H1 (cell line): ENCODE data around the gene RARA. TPM values are rescaled to one million over a fixed set of nuclear protein-coding genes. Genes with fewer than 3 reads are reported as not detected.

Experiments used
- CTCF ChIA-PET: fragments of 300-600 bp; sonication (Branson Sonifier 250); formaldehyde crosslinking; loops from one replicate; lab custom pipeline; 2021; ENCODE audit not compliant: partially characterized antibody; lab: Charles Lee
- POLR2A ChIA-PET: fragments of 300-600 bp; sonication (Branson Sonifier 250); formaldehyde crosslinking; loops from one replicate; lab custom pipeline; 2021; ENCODE audit warnings: inconsistent platforms; ENCODE audit not compliant: partially characterized antibody; lab: Charles Lee
- DNase-seq, 2 experiments: peaks; one replicate each; pipeline versions ENCODE4 v3.0.0 to v3.0.0-alpha.2; 2010 to 2022; ENCODE audit warnings: low spot score in 2 of 2, low read depth in 1 of 2, mixed read lengths in 1 of 2
- FAIRE-seq: peaks from 2 replicates; lab custom pipeline; 2011; peaks lifted over from hg19 to GRCh38; lab: Jason Lieb, UNC
- H2AFZ ChIP-seq: 2 replicates; pipeline ENCODE4 v1.8.1; 2012; ENCODE audit warnings: low read length, inconsistent platforms
- H2AK5ac ChIP-seq: 2 replicates; pipeline ENCODE4 v1.6.1; 2013; ENCODE audit warnings: low read depth, low read length
- H2BK120ac ChIP-seq: replicated peaks from 2 replicates; pipeline ENCODE3; 2013; ENCODE audit warnings: low read depth, low read length, inconsistent platforms
- H2BK12ac ChIP-seq: 2 replicates; pipeline ENCODE4 v1.6.1; 2013; ENCODE audit warnings: low read depth, low read length
- H2BK15ac ChIP-seq: 2 replicates; pipeline ENCODE4 v1.6.1; 2013; ENCODE audit warnings: low read length
- H2BK20ac ChIP-seq: 2 replicates; pipeline ENCODE4 v1.6.1; 2013; ENCODE audit warnings: low read length
- H2BK5ac ChIP-seq: 2 replicates; pipeline ENCODE4 v1.6.1; 2013; ENCODE audit warnings: low read depth, low read length
- H3K14ac ChIP-seq: 2 replicates; pipeline ENCODE4 v1.6.1; 2013; ENCODE audit warnings: inconsistent platforms; ENCODE audit not compliant: insufficient read length
- H3K18ac ChIP-seq: 2 replicates; pipeline ENCODE4 v1.6.1; 2013; ENCODE audit warnings: low read length; ENCODE audit errors: extremely low read depth
- H3K23ac ChIP-seq: 2 replicates; pipeline ENCODE4 v1.6.1; 2013; ENCODE audit warnings: inconsistent platforms; ENCODE audit not compliant: insufficient read length
- H3K23me2 ChIP-seq: 2 replicates; pipeline ENCODE4 v1.6.1; 2013; ENCODE audit warnings: low read depth, low read length
- H3K27ac ChIP-seq: 2 replicates; pipeline ENCODE4 v1.6.1; 2011; ENCODE audit warnings: low read depth, low read length, inconsistent platforms
- H3K27me3 ChIP-seq, 4 experiments: replicated peaks in 1 of 4; 1 replicate in 1 of 4; 2 replicates in 3 of 4; pipeline versions ENCODE4 v1.6.1 to v1.8.1; 2011 to 2013; ENCODE audit warnings: low read length in 3 of 4, mild to moderate bottlenecking in 3 of 4, inconsistent platforms in 2 of 4, mixed read lengths in 2 of 4, moderate library complexity in 1 of 4; ENCODE audit not compliant: control insufficient read depth in 3 of 4, insufficient read depth in 3 of 4; ENCODE audit errors: extremely low read depth in 1 of 4
- H3K36me3 ChIP-seq, 4 experiments: 2 replicates each; pipeline versions ENCODE4 v1.6.1 to v1.8.1; 2011 to 2013; ENCODE audit warnings: mild to moderate bottlenecking in 4 of 4, low read length in 3 of 4, moderate library complexity in 2 of 4, control low read depth in 1 of 4, inconsistent platforms in 1 of 4; ENCODE audit not compliant: insufficient read depth in 4 of 4, control insufficient read depth in 2 of 4
- H3K4ac ChIP-seq: replicated peaks from 2 replicates; pipeline ENCODE3; 2013; ENCODE audit warnings: low read length, low read depth, mixed read lengths, inconsistent platforms; ENCODE audit not compliant: insufficient read length
- H3K4me1 ChIP-seq, 4 experiments: replicated peaks in 1 of 4; 1 replicate in 1 of 4; 2 replicates in 3 of 4; pipeline versions ENCODE4 v1.6.1 to v1.8.1; 2011 to 2013; ENCODE audit warnings: low read length in 3 of 4, inconsistent platforms in 2 of 4, mixed read lengths in 1 of 4; ENCODE audit not compliant: insufficient read depth in 4 of 4, control insufficient read depth in 3 of 4
- H3K4me2 ChIP-seq, 2 experiments: 2 replicates each; pipeline versions ENCODE4 v1.6.1 to v1.8.1; 2011 to 2013; ENCODE audit warnings: low read depth in 2 of 2, low read length in 2 of 2, control low read depth in 1 of 2, inconsistent platforms in 1 of 2, mild to moderate bottlenecking in 1 of 2; ENCODE audit not compliant: insufficient read depth in 1 of 2
- H3K4me3 ChIP-seq, 4 experiments: fragments of 200-600, 300-600 bp in 1 of 4; sonication (generic), shearing (Covaris generic), sonication (Bioruptor Twin) in 1 of 4; 2 replicates each; pipeline versions ENCODE4 v1.5.1 to v1.8.1; 2011 to 2016; ENCODE audit warnings: low read length in 4 of 4, low read depth in 3 of 4, control low read depth in 2 of 4, inconsistent platforms in 2 of 4, mild to moderate bottlenecking in 2 of 4, mixed read lengths in 1 of 4, moderate library complexity in 1 of 4; ENCODE audit not compliant: insufficient read depth in 2 of 4; ENCODE audit errors: extremely low read depth in 1 of 4
- H3K56ac ChIP-seq: replicated peaks from 2 replicates; pipeline ENCODE3; 2013; ENCODE audit warnings: low read depth, mild to moderate bottlenecking, mixed read lengths, low read length, inconsistent platforms; ENCODE audit not compliant: insufficient read length
- H3K79me1 ChIP-seq: 2 replicates; pipeline ENCODE4 v1.6.1; 2013; ENCODE audit warnings: low read depth, low read length, control low read depth
- H3K79me2 ChIP-seq, 2 experiments: 2 replicates each; pipeline versions ENCODE4 v1.6.1 to v1.8.1; 2012 to 2013; ENCODE audit warnings: low read length in 2 of 2, mild to moderate bottlenecking in 2 of 2, inconsistent platforms in 1 of 2; ENCODE audit not compliant: insufficient read depth in 2 of 2, control insufficient read depth in 1 of 2
- H3K9ac ChIP-seq, 4 experiments: replicated peaks in 1 of 4; 1 replicate in 1 of 4; 2 replicates in 3 of 4; pipeline versions ENCODE4 v1.6.1 to v1.8.1; 2011 to 2013; ENCODE audit warnings: low read depth in 3 of 4, low read length in 3 of 4, control low read depth in 2 of 4, mild to moderate bottlenecking in 2 of 4, moderate library complexity in 2 of 4, inconsistent platforms in 1 of 4; ENCODE audit errors: extremely low read depth in 1 of 4
- H3K9me3 ChIP-seq, 2 experiments: 2 replicates each; pipeline versions ENCODE4 v1.6.1 to v1.8.1; 2012 to 2013; ENCODE audit warnings: mild to moderate bottlenecking in 2 of 2, moderate library complexity in 2 of 2, control low read depth in 1 of 2, inconsistent platforms in 1 of 2, low read depth in 1 of 2, low read length in 1 of 2, mixed read lengths in 1 of 2; ENCODE audit not compliant: insufficient read depth in 2 of 2
- H4K20me1 ChIP-seq, 2 experiments: replicated peaks in 1 of 2; 2 replicates each; pipeline versions ENCODE3 to v1.8.1; 2011 to 2013; ENCODE audit warnings: inconsistent platforms in 2 of 2, low read length in 2 of 2, mild to moderate bottlenecking in 1 of 2; ENCODE audit not compliant: insufficient read depth in 2 of 2, control insufficient read depth in 1 of 2
- H4K5ac ChIP-seq: 2 replicates; pipeline ENCODE4 v1.6.1; 2013; ENCODE audit warnings: low read length, low read depth, mixed read lengths, inconsistent platforms; ENCODE audit not compliant: insufficient read length
- H4K8ac ChIP-seq: 2 replicates; pipeline ENCODE4 v1.8.0; 2013; ENCODE audit warnings: mild to moderate bottlenecking, moderate library complexity, low read length, inconsistent platforms; ENCODE audit not compliant: insufficient read depth; ENCODE audit errors: extremely low read depth
- H4K91ac ChIP-seq: replicated peaks from 2 replicates; pipeline ENCODE3; 2013; ENCODE audit warnings: low read length, mixed read lengths, inconsistent platforms; ENCODE audit not compliant: insufficient read length
- CBX5 ChIP-seq: fragments of 300-800, 300-1000 bp; sonication (generic); IDR thresholded peaks from 2 replicates; pipeline ENCODE4 v1.7.1; 2016; ENCODE audit warnings: antibody characterized with exemption, low read length, low read depth
- CBX8 ChIP-seq: fragments of 300-800, 300-1000 bp; sonication (generic); IDR thresholded peaks from 2 replicates; pipeline ENCODE4 v1.7.1; 2016; ENCODE audit warnings: low read depth, low read length, borderline replicate concordance
- HDAC2 ChIP-seq, 2 experiments: fragments of 300-600 bp in 1 of 2; sonication (generic) in 1 of 2; IDR thresholded peaks; 2 replicates each; pipeline ENCODE4 v1.6.1; 2011 to 2012; ENCODE audit warnings: low read depth in 2 of 2, low read length in 2 of 2, mild to moderate bottlenecking in 2 of 2, moderate library complexity in 2 of 2, borderline replicate concordance in 1 of 2, inconsistent platforms in 1 of 2
- KDM5A ChIP-seq: fragments of 200-600 bp; IDR thresholded peaks from 2 replicates; pipeline ENCODE4 v1.7.1; 2012; ENCODE audit warnings: mild to moderate bottlenecking, low read length, inconsistent platforms, mixed read lengths
- POLR2AphosphoS5 ChIP-seq: IDR thresholded peaks from 2 replicates; pipeline ENCODE4 v1.6.1; 2011; ENCODE audit warnings: low read depth, low read length
- RBBP5 ChIP-seq: IDR thresholded peaks from 2 replicates; pipeline ENCODE4 v1.7.1; 2012; ENCODE audit warnings: low read depth, mild to moderate bottlenecking, inconsistent platforms, low read length, moderate library complexity, borderline replicate concordance
- SIN3A ChIP-seq, 2 experiments: IDR thresholded peaks in 1 of 2; conservative IDR thresholded peaks in 1 of 2; 2 replicates each; pipeline ENCODE4 v1.6.1; 2011 to 2012; ENCODE audit warnings: low read length in 2 of 2, improper control_type of control experiment in 1 of 2, low read depth in 1 of 2, mild to moderate bottlenecking in 1 of 2
- SIX5 ChIP-seq: IDR thresholded peaks from 2 replicates; pipeline ENCODE4 v1.6.1; 2011; ENCODE audit warnings: mild to moderate bottlenecking, low read depth, low read length
- SP4 ChIP-seq: IDR thresholded peaks from 2 replicates; pipeline ENCODE4 v1.6.1; 2012; ENCODE audit warnings: low read length, inconsistent platforms
- SRF ChIP-seq: IDR thresholded peaks from 2 replicates; pipeline ENCODE4 v1.6.1; 2011; ENCODE audit warnings: mild to moderate bottlenecking, low read depth, low read length, moderate library complexity
- YY1 ChIP-seq: IDR thresholded peaks from 2 replicates; pipeline ENCODE4 v1.6.1; 2011; ENCODE audit warnings: low read depth, mild to moderate bottlenecking, low read length
- WGBS, 2 experiments: shearing (Covaris generic) in 1 of 2; methylation state at CpG; one replicate each; pipeline versions ENCODE4 v1.1.6 to v1.1.7; 2013 to 2015; ENCODE audit warnings: low lambda C conversion rate in 2 of 2, mixed read lengths in 2 of 2, inconsistent platforms in 1 of 2, low coverage in 1 of 2, missing lambda C conversion rate in 1 of 2; ENCODE audit not compliant: insufficient replicate concordance in 2 of 2, insufficient coverage in 1 of 2, insufficient read length in 1 of 2; ENCODE audit errors: extremely low coverage in 1 of 2, missing lambda C conversion rate in 1 of 2; 5-methylcytosine and 5-hydroxymethylcytosine counted together
- polyA plus RNA-seq, 7 experiments: library from polyadenylated mRNA; depleted of rRNA in 3 of 7; stranded (reverse) in 5 of 7; unstranded in 2 of 7; fragments of >200 nt in 5 of 7; fragments of 200-250 nt in 2 of 7; gene quantifications; 1 replicate in 5 of 7; 2 replicates in 1 of 7; 4 replicates in 1 of 7; pipeline versions ENCODE4 v1.2.1 to v1.2.3, GENCODE V29; 2011 to 2013; ENCODE audit warnings: missing spikeins in 2 of 7, mixed read lengths in 2 of 7
- total RNA-seq: library from RNA; stranded (reverse); fragmentation: NEBNext Ultra II Directional; extraction: Animal tissue kit (Norgen Biotek cat#: 25700); gene quantifications from 2 replicates; pipeline ENCODE4 v1.2.1, GENCODE V29; 2021
- TF ChIP-seq, protein P1 (sequence below): IDR thresholded peaks from 2 replicates; pipeline ENCODE4 v1.6.1; 2011; ENCODE audit warnings: low read depth, mild to moderate bottlenecking, low read length; ENCODE audit not compliant: insufficient read depth

The RARA gene
- total and polyA plus RNA-seq, 2 of the 8 experiments (the other 6 are each of a cell fraction or from before 2014, with no cell fraction given): 4.4 to 16.5 TPM

DNA sequence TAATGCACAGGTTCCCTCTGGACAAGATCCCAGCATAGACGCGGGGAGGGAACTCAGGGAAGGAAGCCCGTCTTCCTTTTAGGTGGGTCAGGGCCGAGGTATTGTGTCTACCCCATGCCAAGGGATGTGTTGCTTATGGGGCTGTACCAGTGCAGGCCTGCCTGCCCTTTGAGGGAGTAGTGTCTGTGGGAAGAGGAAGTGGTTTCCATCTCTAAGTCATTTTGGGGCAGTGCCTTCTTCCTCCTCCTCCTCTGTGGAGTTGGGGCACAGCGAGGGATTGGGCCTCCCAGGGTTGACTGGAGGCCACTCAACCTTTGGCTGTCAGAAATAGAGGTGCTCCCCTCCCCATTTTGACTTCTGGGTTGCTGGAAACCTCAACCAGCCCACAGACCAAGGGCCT is 29.1 kb downstream of the RARA start:
- H3K56ac ChIP-seq: no peak overlapping the region
- H2BK12ac ChIP-seq: no peak overlapping the region
- H3K9ac ChIP-seq: no peak overlapping the region
- no peak overlapping the region for H4K91ac ChIP-seq
- WGBS, 2 experiments: 92% methylated on average over 5 of the region's 5 CpGs; no CpG with 5 or more reads in 1 of the 2 experiments
- no peak overlapping the region for H3K18ac ChIP-seq
- no peak overlapping the region for H2AK5ac ChIP-seq
- H3K27me3 ChIP-seq: peaks cover 8 to 58% (median 37%) of the 10 kb centered on the region in 4 experiments
- H3K27ac ChIP-seq: no peak overlapping the region
- H4K5ac ChIP-seq: no peak overlapping the region
- H3K79me1 ChIP-seq: no peaks in the 10 kb centered on the region
- H3K4ac ChIP-seq: no peak overlapping the region
- H3K4me2 ChIP-seq: no peak overlapping the region
- H3K36me3 ChIP-seq: no peaks in the 10 kb centered on the region
- H3K23me2 ChIP-seq: peaks cover 16% of the 10 kb centered on the region; the same call in 1 of the 2 replicates
- no peak overlapping the region for H3K23ac ChIP-seq
- CTCF ChIA-PET: interaction anchor here (30.8 kb wide), 1 partner anchor 20 kb away, joined by 1198 read pairs; the partner anchor contains the start of gene RARA
- H4K20me1 ChIP-seq: peaks cover 16 to 31% of the 10 kb centered on the region in 2 experiments
- H3K79me2 ChIP-seq: no peaks in the 10 kb centered on the region
- no peak for DNase-seq
- POLR2A ChIA-PET: interaction anchor here (27.8 kb wide), 1 partner anchor 35 kb away, joined by 570 read pairs; the partner anchor contains the start of genes CDC6 and RARA
- no peak overlapping the region for H3K4me3 ChIP-seq
- H4K8ac ChIP-seq: no peak overlapping the region
- no peak for FAIRE-seq
- H2BK15ac ChIP-seq: no peak overlapping the region
- no peak overlapping the region for H2BK5ac ChIP-seq
- peaks cover 4 to 8% (median 7%) of the 10 kb centered on the region in 4 experiments; a peak in 6 of 7 replicates for H3K4me1 ChIP-seq
- no peak overlapping the region for H2BK20ac ChIP-seq
- H3K9me3 ChIP-seq: no peaks in the 10 kb centered on the region
- no peak overlapping the region for H2AFZ ChIP-seq
- H3K14ac ChIP-seq: no peak overlapping the region
- no peak overlapping the region for H2BK120ac ChIP-seq
- TF ChIP-seq CBX5 (no peak), SIX5 (no peak), RBBP5 (no peak), SRF (no peak), SIN3A (conservative IDR thresholded peaks at IDR 0.05 in 1 of 2, IDR thresholded peaks at IDR 0.05 in 1 of 2; ENCODE audit: low read depth in 1 of 2, low read length in 2 of 2) (no peak), SP4 (no peak), HDAC2 (IDR thresholded peaks at IDR 0.05; ENCODE audit: borderline replicate concordance in 1 of 2, low read depth in 2 of 2, low read length in 2 of 2) (no peak), KDM5A (no peak), CBX8 (no peak), YY1 (no peak), POLR2AphosphoS5 (no peak)
- TF ChIP-seq, protein P1, sequence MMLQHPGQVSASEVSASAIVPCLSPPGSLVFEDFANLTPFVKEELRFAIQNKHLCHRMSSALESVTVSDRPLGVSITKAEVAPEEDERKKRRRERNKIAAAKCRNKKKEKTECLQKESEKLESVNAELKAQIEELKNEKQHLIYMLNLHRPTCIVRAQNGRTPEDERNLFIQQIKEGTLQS: no peak
